Central memory CD8-positive, alpha-beta T cell (primary cell): ENCODE data around the gene RMND1.
"Not testable (repeated sequence)": the region's sequence is repeated elsewhere in the genome, so short reads cannot be mapped to it uniquely, and the experiment has no call there.

Experiments
- ATAC-seq: fragments of 150-1000 bp; cut with Tn5 transposase; replicated peaks from 2 replicates; pipeline ENCODE4 v1.10.0; 2022; ENCODE audit warnings: mild to moderate bottlenecking, moderate FRiP score, moderate number of reproducible peaks; ENCODE audit not compliant: poor library complexity, severe bottlenecking; ENCODE audit errors: extremely low read depth
- DNase-seq, 2 donors: peaks; one replicate each; pipeline ENCODE4 v3.0.0; 2021; ENCODE audit warnings: low spot score in 2 of 2
- H3K27ac Mint-ChIP-seq: one replicate; pipeline ENCODE4 v1.8.0; 2022; ENCODE audit warnings: low read depth, mild to moderate bottlenecking, moderate library complexity, mixed read lengths
- H3K27me3 Mint-ChIP-seq: one replicate; pipeline ENCODE4 v1.8.0; 2022; ENCODE audit warnings: mixed read lengths
- H3K36me3 Mint-ChIP-seq: one replicate; pipeline ENCODE4 v1.8.0; 2022; ENCODE audit warnings: mild to moderate bottlenecking, moderate library complexity, mixed read lengths; ENCODE audit not compliant: insufficient read depth
- H3K4me1 Mint-ChIP-seq: one replicate; pipeline ENCODE4 v1.8.0; 2022; ENCODE audit warnings: mixed read lengths
- H3K4me3 Mint-ChIP-seq: one replicate; pipeline ENCODE4 v1.8.0; 2022; ENCODE audit warnings: mild to moderate bottlenecking, moderate library complexity, mixed read lengths
- H3K9me3 Mint-ChIP-seq: one replicate; pipeline ENCODE4 v1.8.0; 2022; ENCODE audit warnings: mixed read lengths

The RMND1 gene

DNA sequence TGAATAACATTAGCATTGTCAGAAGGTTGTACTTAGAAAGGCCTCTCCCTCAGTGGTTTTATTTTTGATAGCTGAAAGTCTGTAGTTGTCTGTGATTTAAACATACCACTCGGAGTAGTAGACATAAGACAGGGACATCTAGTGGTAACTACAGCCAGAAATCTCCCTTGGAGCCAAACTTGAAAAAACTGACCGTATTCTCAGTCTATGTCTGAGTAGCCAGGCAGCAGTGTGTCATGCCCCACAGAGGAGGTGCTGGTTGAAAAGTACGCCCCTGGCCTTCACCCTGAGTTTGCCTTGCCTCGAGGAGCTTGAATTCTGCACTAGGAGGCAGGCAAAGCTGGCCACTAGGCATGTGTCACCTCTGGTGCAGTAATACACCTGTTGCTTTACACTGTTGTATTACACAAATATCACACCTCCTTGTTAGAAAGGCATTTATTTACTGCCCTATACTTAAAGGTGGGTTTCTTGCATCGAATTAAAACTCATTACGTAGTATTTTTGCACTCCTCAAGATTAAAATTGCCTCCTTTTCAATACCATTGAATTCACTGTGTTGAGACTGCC is 81.3 kb downstream of the RMND1 start:
- H3K27me3 Mint-ChIP-seq = no peaks in the 10 kb centered on the region
- H3K4me3 Mint-ChIP-seq = no peak overlapping the region
- no peaks in the 10 kb centered on the region for H3K9me3 Mint-ChIP-seq
- no peak for DNase-seq
- no peak overlapping the region for H3K27ac Mint-ChIP-seq
- no peak for ATAC-seq
- peaks cover 37% of the 10 kb centered on the region for H3K4me1 Mint-ChIP-seq
- peaks cover 31% of the 10 kb centered on the region for H3K36me3 Mint-ChIP-seq

DNA sequence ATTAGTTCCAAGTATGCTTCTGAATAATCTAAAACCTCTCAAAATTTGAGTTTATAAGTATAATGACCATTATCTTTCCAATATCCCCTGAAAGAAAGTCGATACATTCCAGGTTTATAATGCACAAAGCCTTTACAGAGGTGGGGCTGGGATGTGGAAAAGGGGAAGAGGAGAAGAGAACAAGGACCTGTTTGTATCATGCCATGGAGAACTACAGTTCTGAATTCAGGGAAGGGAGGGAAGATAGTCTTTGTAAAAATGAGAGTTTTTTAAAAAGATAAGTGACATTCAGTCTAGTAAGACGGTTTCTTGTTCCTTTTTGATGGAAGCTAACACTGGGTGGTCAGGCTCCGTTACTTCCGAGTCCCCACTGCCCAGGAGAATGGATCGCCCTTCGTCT is 86.7 kb downstream of the RMND1 start:
- no peak for ATAC-seq
- Mint-ChIP-seq H3K4me1 (no peaks in the 10 kb centered on the region), H3K4me3 (no peak overlapping the region), H3K27me3 (no peaks in the 10 kb centered on the region), H3K9me3 (no peaks in the 10 kb centered on the region), H3K36me3 (peaks cover 40% of the 10 kb centered on the region), H3K27ac (peak overlapping the region; percentile 23)
- no peak for DNase-seq

DNA sequence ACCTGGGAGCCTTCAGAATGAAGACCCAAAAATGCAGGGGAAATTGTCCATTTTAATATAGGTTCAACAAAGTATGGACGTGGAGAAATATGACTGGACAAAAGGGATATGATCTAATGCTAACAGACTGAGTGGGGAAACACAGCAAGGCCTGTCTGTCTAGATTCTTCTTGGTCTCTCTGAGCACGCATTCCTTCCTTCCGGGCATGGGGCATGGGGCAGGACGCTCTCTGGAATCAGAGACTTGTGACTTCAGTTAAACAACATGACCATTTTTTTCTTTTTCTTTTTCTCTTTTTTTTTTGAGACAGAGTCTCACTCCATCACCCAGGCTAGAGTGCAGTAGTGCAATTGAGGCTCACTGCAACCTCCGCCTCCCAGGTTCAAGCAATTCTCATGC is 92.4 kb downstream of the RMND1 start:
- ATAC-seq (no peak), DNase-seq (no peak)
- Mint-ChIP-seq H3K4me3 (no peak overlapping the region), H3K4me1 (no peaks in the 10 kb centered on the region), H3K27me3 (no peaks in the 10 kb centered on the region), H3K9me3 (no peaks in the 10 kb centered on the region), H3K27ac (no peak overlapping the region), H3K36me3 (peaks cover 18% of the 10 kb centered on the region)

DNA sequence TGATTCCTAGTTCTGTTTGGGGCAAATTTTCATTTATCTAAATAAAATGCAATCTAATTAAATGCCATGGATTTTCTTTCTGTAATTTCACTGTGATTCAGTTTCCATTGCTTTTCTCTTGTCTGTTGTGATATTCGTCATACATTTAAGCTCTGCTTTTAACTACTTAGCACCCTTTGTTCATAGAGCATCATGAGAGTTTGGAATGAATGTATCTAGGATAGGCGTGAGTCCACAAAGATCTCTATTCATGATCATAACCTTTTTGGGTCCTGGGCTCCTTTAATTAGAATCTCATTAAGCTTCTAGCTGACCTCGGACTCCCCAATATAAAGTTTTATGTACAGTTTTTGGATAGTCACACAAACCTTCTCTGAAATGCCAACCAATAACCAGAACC is 93.5 kb downstream of the RMND1 start:
- Mint-ChIP-seq H3K4me3 (no peak overlapping the region), H3K9me3 (no peaks in the 10 kb centered on the region), H3K27me3 (no peaks in the 10 kb centered on the region), H3K4me1 (no peaks in the 10 kb centered on the region), H3K36me3 (peaks cover 15% of the 10 kb centered on the region), H3K27ac (no peak overlapping the region)
- DNase-seq (no peak), ATAC-seq (no peak)

DNA sequence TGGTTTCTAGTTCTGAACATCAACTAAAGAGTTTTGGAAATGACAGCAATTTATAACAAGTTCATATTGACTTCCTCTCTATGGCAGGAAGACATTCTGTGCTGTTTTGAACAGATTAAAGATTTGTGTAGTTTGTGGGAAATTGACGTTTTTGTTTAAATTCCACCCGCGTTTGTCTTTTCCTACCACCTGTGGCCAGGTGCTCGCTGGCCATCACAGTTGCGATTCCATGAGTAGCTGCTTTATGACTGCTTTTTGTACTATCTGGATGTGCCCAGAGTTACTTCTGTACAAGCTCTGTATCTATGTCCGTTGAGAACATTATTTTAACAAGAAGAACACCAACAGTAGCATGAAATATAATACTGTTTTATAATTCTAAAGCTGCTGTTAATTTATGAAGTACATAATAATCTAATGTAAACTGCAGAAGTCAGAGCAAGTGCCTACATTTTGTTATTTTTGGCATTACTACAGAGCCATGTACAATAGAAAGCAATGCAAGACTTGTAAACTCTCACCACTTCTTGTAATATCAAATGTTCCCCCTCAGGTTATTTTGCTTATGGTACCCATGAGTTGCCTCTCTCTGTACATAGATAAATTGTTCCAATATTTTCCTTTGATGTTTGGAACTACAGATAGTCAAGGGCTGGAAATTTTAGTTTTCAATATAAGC is 94.0 kb downstream of the RMND1 start:
- H3K9me3 Mint-ChIP-seq = no peaks in the 10 kb centered on the region
- H3K27ac Mint-ChIP-seq = peak overlapping the region; percentile 29
- no peaks in the 10 kb centered on the region for H3K4me1 Mint-ChIP-seq
- no peak for ATAC-seq
- peaks cover 11% of the 10 kb centered on the region for H3K36me3 Mint-ChIP-seq
- no peak overlapping the region for H3K4me3 Mint-ChIP-seq
- DNase-seq = no peak
- H3K27me3 Mint-ChIP-seq = no peaks in the 10 kb centered on the region

DNA sequence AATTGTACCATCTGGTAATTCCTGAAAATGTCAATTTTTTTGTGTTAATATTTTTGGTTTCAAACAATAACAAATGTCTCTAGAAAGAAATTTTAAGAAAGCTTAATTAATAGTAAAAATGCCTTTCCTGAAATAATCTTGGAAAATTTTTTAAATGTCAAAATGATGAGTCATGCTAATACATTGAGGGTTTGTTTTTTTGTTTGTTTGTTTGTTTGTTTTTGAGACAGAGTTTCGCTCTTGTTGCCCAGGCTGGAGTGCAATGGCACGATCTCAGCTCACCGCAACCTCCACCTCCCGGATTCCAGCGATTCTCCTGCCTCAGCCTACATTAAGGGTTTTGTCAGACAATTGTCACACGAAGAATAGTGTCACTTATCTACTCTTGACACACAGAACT is 94.9 kb downstream of the RMND1 start:
- not testable (repeated sequence) for H3K9me3 Mint-ChIP-seq, H3K36me3 Mint-ChIP-seq, DNase-seq, H3K4me1 Mint-ChIP-seq, H3K27me3 Mint-ChIP-seq, H3K27ac Mint-ChIP-seq, H3K4me3 Mint-ChIP-seq, ATAC-seq
